ENCODE results near the gene PPP1R12C.

- TF ChIP-seq CTCF (conservative IDR thresholded peaks at IDR 0.05): no peak
- no peak for TF ChIP-seq ZFX (IDR thresholded peaks at IDR 0.05)
Observed at GRCh38 chr19:55058781-55059610, 58.4 kb downstream of the PPP1R12C start.
